C1 segment of cervical spinal cord (tissue), 14 donors: Measurements from ENCODE around the gene CCT4.
"Not testable (repeated sequence)": the region's sequence is repeated elsewhere in the genome, so short reads cannot be mapped to it uniquely, and the experiment has no call there.

Source experiments
- DNase-seq, 14 donors: peaks; one replicate each; lab custom pipeline; 2025; lab: John Stamatoyannopoulos, UW

Gene CCT4

DNA sequence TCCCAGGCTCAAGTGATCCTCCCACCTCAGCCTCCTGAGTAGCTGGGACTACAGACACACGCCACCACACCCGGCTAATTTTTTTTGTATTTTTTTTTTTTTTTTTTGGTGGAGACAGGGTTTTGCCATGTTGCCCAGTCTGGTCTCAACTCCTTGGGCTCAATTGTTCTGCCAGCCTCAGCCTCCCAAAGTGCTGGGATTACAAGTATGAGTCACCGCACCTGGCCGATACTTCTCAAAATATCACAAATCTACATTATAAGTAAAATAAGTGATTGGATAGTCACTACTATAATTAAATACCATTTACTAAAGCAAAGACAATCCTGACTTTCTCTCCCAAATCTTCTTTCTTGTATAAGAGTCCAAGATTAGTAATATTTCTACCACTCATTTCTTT, 9.1 kb downstream of the CCT4 start:
- not testable (repeated sequence) for DNase-seq

DNA sequence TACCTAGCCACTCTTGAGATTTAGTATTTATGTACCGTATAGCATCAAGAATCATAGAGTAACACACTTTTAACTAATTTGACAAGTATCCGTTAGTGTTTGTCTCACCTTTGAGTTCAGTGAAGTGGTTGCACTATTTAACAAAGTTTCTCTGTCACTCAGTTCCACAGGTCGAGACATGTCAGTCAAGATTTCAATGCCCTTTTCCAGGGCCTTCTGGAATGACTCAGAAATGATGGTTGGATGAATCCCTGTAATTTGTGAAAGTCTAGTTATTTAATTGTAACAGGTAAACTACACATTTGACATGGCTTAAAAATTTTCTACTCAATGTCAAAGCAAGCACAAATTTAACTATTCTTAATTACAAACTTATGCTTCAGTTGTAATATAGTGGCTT, 9.7 kb downstream of the CCT4 start:
- DNase-seq: no peak

DNA sequence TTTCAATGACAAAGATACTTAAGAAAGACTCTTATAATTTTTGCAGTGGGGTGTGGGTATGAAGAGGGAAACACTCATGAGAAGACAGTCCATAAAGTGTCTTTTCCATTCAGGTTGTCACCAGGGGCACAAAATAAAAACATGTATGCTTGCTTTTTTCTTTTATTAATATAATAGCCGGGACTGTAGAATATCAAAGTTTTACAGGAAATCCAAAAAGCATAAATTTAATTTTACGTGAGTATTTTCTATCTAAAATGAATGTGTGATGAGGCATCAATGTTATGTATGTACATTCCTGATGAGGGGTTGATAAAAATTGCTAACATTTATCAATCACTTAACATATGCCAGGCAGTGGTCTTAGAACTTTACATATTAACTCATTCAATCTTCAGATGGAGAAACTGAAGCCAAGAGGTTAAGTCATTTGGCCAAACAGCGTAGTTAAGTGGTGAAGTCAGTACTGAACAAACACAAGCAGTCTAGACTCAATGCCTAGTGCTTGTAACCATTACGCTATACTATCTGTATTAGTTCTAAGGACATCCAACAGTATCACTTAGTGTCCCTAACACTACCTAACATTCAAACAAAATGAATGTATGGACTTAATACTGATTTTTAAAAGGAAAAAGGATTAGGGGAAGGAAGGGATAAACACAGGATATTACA, 10.7 kb downstream of the CCT4 start:
- DNase-seq: no peak

DNA sequence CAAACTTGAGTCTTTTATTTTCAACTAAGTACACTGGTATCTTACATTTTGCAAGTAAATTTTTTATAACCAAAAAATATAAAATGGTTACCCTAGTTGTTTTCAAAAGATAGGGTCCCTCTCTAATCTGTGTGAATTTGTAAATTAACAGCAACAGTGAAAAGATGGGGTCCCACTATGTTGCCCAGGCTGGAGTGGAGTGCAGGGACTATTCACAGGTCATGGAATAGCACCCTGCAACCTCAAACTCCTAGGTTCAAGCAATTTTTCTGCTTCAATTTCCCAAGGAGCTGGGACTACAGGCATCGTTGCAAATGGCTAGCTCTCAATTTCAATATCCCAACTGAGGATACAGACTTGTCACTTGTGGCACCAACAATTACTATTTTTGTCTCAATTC, 12.1 kb downstream of the CCT4 start:
- DNase-seq: no peak

DNA sequence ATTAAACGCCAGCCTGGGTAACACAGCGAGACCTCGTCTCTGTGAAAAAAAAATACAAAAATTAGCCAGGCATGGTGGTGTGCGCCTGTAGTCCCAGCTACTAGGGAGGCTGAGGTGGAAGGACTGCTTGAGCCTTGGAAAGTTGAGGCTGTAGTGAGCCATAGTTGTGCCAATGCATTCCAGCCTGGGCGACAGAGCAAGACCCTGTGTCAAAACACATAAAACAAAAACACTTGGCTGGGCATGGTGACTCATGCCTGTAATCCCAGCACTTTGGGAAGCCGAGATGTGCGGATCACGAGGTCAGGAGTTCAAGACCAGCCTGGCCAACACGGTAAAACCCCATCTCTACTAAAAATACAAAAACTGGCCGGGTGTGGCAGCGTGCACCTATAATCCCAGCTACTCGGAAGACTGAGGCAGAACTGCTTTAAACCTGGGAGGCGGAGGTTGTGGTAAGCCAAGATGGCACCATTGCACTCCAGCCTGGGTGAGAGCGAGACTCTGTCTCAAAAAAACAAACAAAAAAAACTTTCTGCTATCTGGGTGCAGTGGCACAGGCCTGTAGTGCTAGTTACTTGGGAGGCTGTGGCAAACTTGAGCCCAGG, 21.9 kb downstream of the CCT4 start:
- not testable (repeated sequence) for DNase-seq

DNA sequence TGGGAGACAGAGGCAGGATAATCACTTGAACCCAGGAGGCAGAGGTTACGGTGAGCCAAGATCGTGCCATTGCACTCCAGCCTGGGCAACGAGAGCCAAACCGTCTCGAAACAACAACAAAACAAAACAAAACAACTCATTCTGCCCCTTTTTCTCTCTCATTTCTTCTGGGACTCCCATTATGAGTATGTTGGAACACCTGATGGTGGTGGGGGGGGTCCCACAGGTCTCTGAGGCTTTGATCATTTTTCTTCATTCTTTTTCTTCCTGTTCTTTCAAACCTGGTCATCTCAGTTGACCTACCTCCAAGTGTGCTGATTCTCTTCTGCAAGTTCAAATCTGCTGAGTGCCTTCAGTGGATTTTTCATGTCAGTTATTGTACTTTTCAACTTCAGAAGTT, 26.4 kb downstream of the CCT4 start:
- no peak for DNase-seq

DNA sequence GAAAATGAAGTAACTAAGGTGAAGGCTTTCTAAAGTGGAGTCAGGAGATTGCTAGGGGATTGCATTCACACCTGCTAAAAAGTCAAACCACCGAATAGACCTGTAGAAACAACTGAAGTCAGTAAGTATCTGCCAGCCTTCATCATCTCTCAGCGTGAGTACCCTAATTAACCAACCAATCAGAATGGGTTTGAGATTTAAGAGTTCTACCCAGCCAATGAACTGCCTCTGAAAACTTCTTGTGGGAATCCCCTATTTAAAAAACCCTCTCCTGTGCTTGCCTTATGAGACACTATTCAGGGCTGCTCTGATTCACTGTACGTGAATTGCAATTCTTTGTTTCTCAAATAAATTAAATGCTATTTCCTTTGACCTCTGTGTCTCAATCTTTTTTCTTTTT, 31.2 kb downstream of the CCT4 start:
- DNase-seq: no peak

DNA sequence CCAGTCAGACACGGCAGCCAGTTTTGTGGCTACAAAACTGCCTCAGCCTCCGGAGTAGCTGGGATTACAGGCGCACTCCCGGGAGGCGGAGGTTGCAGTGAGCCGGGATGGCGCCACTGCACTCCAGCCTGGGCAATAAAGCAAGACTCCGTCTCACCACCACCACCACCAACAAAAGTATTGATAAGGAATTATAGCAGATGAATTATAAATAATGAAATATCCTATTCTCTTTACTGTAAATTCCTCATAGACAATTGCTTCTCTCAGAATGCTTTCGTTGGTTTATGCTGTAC, 33.2 kb downstream of the CCT4 start:
- DNase-seq: peak in 1 of 14 donors; percentile 24

DNA sequence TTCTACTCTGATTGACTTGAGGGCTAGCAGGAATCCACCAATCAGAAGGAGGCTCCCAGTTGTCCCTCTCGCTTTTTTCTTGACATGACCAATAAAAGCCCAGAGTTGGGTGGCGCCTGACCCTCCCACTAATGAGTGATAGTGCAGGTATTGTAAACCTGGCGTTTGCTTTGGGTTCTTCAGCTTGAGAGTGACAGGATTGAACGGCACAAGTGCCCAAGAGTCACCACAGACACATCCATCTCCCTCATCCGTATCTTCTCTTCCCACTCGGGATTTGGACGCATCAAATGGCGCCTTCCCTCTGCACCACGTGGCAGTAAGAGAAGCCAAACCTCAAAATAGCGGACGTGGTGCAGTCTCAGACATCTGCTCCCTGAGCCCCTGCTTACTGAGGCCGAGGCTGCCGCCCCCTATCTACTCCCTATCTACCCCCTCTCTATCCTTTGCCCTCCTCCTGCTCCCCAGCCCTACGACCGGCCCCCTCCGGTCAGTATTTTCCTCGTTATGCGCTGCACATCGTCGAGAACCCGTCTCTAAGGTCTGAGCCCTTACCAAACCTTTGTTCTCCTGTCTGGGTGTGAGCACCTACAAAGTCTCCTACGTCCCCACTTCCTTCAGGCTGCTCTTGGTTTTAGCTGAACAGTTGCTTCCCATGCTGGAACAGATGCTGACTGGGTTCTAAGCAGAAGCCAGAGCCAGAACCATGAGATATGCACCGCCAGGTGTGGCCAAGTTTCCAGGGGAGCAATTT, 33.7 kb downstream of the CCT4 start:
- DNase-seq: peak in 12 of 14 donors; percentile 31 to 97 (median 84)

DNA sequence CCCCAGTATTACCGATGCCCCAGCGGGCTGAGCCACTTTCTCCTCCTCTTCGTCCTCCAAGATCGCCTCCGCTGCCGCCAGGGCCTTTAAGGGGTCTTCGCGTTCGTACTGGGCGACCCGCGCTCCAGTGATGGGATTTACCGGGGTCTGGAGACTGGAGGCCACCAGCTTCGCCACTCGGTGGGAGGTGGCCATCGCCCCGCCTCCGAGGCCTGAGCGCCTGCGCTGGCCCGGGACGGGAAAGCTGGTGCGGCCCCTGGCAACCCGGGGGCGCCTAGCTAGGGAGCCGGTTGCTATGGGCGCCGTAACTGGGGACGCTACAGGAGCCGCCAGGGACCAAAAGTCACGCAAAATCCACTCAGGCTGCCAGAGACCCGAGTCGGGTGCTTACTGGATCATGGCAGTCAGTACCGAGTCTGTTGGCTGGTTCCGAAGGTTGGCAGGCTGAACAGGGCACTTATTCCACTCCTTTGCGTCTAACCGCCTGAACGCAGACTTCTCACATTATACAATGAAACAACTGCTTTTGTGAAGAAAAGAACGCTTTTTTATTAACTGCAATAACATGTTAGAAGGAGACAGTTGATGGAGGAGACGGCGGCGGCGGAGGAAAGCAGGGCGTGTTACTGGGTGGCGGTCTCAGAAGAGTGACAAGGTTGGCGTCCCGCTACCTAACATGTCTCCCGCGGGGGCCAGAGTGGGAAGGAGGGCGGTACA, 34.5 kb downstream of the CCT4 start, which contains the start of gene FAM161A:
Gene FAM161A (minus strand): TSS at position 214 of the 717 bp plus-strand sequence. CDS start 19 bp downstream, at position 195.
- peak; percentile 31 to 92 (median 88) for DNase-seq

DNA sequence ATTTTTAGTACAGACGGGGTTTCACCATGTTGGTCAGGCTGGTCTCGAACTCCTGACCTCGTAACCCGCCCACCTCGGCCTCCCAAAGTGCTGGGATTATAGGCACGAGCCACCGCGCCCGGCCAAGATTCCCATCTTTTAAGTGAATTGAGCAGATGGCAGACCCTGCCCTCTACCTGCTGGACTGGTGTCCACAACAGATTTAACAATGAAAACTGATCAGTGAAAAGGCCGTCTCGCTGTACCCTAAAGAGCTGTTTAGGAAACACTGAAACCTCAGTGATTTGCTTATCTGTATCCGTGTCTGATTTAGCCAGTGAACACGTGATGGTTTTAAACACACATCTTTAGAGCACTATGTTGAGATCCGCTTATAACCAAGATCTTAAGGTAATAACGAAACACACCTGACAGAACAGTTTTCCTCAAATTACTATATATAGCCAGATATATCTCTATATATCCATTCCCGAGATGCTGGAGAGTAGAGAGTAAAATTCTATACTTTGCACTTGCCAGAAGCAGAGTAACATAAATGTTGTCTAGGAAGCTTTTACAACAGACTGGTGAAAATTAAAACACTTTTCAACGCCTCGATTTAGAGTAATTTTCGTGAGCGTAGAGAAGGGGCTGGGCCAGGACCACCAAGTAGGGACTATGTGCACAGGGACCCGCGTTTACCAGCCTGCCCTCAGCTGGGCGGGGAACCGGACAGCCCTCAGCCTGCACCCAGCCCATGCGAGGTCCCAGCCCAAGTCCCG, 35.2 kb downstream of the CCT4 start:
- DNase-seq: peak in 3 of 14 donors; percentile 0 to 50 (median 0)

DNA sequence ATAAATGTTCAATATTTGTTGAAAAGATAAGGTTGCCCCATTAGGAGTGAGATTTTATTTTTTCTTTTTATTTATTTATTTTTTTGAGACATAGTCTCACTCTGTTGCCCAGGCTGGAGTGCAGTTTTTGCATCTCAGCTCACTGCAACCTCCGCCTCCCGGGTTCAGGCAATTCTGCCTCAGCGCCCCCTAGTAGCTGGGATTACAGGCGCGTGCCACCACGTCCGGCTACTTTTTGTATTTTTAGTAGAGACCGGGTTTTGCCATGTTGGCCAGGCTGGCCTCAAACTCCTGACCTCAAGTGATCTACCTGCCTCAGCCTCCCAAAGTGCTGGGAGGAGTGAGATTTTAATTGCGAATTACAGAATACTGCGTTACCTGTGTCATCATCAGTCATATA, 37.2 kb downstream of the CCT4 start:
- DNase-seq: not testable (repeated sequence)

DNA sequence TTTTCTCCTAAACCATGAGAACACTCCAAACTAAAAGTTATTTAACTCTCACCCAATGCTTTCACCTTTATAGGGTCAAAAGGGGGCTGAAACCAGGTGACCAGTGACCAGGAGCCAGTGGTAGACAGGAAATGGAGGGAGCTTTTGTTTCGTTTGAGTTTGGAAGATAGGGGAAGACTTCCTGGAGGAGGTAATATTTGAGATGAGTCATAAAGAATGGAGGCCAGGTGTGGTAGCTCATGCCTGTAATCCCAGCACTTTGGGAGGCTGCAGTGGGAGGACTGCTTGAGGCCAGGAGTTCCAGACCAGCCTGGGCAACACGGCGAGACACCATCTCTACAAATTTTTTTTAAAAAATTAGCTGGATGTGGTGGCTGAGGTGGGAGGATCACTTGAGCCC, 43.1 kb downstream of the CCT4 start:
- DNase-seq: no peak

DNA sequence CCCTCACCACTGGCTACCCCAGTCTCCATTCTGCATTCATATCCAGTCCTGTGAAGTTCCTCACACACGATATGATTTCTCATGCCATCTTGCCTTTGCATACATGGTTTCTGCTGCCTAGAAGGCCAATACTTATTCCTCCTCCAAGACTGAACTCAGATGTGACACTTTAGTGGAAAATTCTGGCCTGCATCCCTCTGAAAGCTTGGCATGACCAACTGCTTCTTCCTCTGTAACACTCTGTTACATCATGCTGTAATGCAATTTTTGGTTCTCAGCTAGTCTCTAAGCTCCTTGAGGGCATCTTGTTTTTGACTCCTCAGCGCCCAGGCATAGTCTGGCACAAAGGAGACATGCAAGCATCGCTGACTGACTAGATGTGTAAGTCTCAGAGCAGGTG, 47.2 kb downstream of the CCT4 start:
- DNase-seq: no peak

DNA sequence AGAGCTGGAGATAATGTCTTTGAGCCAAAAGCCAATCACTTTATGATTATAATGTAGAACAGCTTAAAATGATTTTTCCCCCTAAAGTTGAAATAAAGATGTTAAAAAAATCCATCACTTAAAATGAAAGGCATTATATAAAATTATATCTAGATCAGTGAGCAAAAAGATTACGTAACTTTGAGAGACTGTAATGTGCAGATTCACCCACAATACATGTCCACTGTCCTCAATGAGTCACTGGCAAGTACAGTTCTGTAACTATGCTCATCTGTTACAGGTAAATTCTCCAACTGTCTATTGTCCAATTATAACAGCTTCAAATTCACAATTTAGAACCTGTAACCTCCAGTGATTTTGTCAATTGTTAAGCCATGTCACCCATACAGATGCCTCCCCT, 53.6 kb downstream of the CCT4 start:
- no peak for DNase-seq

DNA sequence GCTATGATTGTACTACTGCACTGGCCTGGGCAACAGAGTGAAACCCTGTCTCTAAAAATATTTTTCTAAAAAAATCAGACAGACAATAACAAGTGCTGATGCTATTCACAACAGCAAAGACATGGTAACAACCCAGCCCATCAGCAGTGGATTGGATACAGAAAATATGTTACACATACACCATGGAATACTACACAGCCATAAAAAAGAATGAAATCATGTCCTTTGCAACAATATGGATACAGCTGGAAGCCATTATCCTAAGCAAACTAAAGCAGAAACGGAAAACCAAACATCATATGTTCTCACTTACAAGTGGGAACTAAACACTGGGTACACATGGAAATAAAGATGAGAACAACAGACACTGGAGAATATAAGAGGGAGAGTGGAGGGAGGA, 54.5 kb downstream of the CCT4 start:
- no peak for DNase-seq

DNA sequence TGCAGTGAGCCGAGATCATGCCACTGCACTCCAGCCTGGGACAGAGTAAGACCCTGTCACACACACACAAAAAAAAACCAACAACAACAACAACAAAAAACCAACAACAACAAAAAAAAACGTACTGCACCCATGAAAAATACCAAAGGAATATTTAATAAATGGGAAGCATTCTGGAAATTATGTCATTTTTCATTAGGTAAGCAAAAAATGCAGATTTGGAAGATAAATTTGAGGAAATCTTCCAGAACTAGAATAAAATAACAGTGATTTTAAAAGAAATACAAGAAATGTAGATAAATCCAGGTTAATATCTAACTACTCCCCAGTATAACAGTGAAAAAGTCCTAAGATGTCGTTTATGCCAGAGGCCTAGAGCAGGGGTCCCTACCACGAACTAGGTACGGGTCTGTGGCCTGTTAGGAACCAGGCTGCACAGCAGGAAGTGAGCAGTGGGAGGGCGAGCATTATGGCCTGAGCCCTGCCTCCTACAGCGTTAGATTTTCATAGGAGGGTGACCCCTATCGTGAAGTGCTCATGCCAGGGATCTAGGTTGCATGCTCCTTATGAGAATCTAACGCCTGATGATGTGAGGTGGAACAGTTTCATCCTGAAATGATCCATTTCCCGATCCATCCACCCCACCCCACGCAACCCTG, 56.1 kb downstream of the CCT4 start:
- DNase-seq: no peak

DNA sequence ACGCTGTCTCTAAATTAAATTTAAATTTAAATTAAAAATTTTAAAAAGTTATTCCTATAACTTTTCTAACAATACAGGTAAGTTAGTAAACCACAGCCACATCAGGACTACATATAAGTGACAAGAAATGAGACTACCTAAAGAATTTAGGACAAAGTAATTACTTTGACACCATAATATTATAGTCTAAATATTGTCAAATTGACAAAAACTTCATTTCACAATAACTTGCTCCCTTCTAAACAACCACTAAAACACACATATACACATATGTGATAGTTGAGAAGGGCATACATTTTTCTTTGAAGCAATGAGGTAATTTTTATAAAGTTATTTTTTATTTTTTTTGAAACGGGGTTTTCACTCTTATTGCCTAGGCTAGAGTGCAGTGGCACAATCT, 66.2 kb downstream of the CCT4 start:
- no peak for DNase-seq
